ENCODE measurements around the gene ADCY4.

DNA sequence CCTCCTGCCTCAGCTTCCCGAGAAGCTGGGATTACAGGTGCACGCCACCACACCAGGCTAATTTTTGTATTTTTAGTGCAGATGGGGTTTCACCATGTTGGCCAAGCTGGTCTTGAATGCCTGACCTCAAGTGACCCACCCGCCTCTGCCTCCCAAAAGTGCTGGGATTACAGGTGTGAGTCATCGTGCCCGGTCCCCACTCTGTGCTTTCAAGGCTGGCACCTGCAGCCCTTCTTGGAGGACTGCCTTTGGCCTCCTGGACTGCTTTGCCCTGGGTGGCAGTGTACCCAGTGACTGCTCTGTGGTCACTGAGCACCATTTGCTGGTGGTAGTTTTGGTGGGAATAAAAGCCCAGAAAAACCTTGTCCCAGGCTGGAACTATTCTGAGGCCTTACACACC lies 47.9 kb downstream of the ADCY4 start:
- TF ChIP-seq, protein P1, sequence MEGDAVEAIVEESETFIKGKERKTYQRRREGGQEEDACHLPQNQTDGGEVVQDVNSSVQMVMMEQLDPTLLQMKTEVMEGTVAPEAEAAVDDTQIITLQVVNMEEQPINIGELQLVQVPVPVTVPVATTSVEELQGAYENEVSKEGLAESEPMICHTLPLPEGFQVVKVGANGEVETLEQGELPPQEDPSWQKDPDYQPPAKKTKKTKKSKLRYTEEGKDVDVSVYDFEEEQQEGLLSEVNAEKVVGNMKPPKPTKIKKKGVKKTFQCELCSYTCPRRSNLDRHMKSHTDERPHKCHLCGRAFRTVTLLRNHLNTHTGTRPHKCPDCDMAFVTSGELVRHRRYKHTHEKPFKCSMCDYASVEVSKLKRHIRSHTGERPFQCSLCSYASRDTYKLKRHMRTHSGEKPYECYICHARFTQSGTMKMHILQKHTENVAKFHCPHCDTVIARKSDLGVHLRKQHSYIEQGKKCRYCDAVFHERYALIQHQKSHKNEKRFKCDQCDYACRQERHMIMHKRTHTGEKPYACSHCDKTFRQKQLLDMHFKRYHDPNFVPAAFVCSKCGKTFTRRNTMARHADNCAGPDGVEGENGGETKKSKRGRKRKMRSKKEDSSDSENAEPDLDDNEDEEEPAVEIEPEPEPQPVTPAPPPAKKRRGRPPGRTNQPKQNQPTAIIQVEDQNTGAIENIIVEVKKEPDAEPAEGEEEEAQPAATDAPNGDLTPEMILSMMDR (conservative IDR thresholded peaks at IDR 0.05; ENCODE audit: low read length), result no peak
- TF ChIP-seq EZH2phosphoT487 (IDR thresholded peaks at IDR 0.05; ENCODE audit: borderline replicate concordance, low read depth, low read length), result no peak
